NCI-H128 (cell line): ENCODE data around the gene WDR6.
A peak's percentile ranks its signal among the peaks of the same experiment; 100 is the strongest.

Experiments used
- DNase-seq: peaks from one replicate; lab custom pipeline; 2025; ENCODE audit not compliant: unreplicated experiment; lab: John Stamatoyannopoulos, UW

Gene WDR6

DNA sequence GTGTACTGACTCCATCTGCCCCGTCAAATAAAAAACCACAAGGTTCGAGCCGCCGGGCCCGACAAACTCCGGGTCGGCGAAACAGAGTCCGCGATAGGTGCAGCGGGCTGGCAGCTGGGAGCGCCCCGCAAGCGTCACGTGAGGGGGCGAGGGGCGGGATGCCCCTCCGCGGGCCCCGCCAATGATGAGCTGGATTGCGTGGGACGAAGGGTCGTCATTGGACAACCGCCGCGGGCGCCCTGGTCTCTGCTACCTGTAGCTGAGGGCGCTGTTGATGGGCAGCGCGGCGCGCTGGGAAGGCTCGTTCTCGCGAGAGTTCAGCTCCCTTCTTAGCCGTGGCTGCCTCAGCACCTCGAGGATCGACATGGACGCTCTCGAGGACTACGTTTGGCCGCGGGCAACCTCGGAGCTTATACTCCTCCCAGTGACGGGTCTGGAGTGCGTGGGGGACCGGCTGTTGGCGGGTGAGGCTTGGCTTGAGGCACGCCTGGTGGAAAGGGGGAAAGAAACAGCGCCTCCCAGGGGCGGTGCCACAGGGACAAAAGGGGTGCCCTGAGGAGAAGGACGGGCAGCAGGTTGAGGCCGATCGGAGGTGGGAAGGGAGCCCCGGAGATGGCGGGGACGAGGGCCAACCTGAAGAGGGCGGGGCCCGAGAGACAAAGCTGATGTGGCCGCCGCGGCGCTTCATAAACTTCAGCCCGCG lies at the start of gene WDR6:
Gene WDR6, plus strand, starts transcription at position 324 of the 703 bp plus-strand sequence. Its CDS starts 41 bp downstream, at position 365.
- DNase-seq = peak; percentile 96

DNA sequence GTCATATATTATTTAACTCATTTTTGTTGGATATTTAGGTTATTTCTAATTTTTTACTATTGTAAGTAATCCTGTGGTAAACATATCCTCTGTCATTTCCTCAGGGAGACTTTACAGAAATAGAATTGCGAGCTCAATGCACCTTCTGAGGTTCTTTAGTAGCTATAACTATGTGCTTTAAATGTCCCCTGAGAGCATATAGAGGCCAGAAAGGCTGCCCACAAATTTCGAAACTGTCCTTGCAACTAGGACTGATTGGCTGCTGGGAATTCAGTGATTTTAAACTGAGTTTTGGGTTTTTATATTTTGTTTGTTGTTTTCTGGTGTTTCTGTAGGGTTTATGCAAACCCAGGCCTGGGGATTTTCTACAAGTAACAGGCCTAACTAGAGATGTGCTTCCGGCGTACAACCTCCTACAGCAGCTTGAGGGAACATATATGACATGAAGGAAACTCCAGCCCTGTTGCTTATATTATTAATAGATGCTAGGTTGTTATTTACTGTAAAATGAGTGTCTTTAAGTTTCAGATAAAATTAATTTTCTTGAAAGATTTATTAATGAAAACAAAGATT lies 46.3 kb upstream of the WDR6 start:
- no peak for DNase-seq

GRCh38 chr3:48962340-48962739 lies 44.9 kb upstream of the WDR6 start:
- DNase-seq = no peak

DNA sequence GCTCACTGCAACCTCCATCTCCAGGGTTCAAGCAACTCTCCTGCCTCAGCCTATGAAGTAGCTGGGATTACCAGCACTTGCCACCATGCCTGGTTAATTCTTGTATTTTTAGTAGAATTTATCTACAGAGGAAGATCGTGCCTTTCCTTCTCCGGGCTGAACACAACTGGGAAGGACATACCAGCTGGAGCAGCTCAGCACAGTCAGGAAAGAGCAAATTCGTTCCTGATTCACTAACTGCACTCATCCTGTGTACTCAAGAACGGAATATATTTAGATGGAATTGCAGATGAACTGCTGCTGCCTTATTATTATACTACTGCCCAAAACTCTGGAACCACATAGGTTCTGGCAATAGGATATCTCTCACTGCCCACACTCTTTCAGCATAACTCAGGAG lies 44.3 kb upstream of the WDR6 start:
- no peak for DNase-seq

DNA sequence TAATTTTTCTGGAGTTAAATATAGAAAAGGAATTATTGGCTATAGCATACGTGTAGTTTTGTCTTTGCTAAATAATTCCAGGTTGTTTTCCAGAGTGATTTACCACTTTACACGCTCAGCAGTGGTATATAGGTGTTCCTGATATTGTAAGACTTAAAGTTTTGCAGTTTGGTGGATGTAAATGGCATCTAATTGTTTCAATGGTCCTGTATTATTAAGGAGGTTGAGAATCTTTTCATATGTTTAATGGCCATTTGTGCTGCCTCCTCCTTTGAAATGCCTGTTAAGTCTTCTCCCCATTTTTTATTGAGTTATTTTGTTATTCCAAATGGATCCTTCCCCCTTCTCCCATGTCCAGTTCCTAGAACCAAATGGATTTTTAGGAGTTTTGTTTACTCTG lies 43.6 kb upstream of the WDR6 start:
- DNase-seq = no peak

GRCh38 chr3:48966367-48966766 lies 40.8 kb upstream of the WDR6 start:
- no peak for DNase-seq

DNA sequence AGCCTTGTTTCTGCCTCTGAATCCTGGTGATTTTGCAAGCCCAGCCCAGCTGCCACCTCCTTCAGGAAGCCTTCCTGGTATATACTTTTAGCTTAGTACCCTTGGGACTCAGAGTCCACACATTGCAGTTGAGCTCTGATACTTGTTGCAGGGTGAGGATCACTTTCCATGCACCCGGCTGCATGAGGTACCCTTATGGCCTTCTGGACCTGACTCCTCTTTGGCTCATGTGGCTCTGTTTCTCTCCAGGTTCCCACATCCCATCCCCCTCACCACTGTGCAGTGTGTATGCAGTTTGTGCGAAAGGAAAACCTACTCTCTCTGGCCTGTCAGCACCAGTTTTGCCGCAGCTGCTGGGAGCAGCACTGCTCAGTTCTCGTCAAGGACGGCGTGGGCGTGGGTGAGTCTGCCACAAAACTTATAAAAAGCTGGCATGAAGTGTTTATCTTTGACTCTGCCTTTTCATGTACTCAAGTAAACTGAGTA lies 40.3 kb upstream of the WDR6 start:
- DNase-seq = no peak

DNA sequence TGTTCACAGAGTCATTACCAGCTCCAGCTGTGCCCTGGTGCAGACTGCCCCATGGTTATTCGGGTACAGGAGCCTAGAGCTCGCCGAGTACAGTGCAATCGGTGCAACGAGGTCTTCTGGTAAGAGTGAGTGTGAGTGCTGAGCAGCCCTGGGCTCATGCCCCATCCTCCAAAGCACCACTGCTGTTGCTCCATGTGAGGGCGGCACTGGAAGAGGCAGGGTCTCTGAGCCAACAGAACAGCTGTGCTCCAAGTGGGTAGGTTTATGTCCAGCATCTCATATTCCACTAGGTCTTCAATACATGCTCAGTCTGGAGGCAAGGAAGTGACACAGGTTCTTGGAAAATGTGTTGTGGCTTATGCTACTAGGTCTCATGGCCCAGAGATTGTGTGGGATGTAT lies 36.6 kb upstream of the WDR6 start:
- no peak for DNase-seq

- no peak for DNase-seq
These were observed 32.9 kb upstream of the WDR6 start for GRCh38 chr3:48974076-48974864.

GRCh38 chr3:48979451-48979850 lies 27.7 kb upstream of the WDR6 start:
- DNase-seq = no peak

DNA sequence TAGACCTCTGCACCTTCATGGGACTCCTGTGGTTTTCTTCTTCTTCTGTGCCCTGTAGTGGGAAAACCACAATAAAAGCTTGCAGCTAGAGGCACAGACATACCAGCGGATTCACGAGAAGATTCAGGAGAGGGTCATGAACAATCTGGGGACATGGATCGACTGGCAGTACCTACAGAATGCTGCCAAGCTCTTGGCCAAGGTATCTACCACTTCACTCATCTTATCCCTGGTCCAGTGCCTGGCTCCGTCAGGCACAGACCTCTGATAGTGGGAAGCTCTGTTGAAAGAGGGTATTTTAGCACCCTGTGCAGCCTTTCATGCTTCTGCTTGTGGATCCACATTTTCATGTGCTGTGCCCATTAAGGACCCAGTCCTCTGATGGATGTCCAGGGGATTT lies 26.9 kb upstream of the WDR6 start:
- no peak for DNase-seq

DNA sequence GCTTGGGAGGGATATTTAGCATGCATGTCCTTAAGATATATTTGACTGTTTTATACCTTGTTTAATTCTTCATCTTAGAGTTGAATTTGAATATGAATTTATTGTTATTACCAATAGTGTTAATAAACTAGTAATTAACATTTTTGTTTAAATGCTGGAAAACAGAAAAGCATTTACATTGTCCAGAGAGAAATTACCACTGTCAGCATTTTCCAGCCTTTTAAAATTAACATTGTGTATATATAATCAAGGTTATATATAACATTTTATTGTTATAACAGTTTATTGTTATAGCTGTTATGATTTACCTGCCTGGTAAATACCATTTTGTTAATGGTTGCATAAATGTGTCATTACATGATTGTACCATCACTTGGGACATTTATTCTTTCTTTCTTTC lies 25.2 kb upstream of the WDR6 start:
- DNase-seq = no peak

DNA sequence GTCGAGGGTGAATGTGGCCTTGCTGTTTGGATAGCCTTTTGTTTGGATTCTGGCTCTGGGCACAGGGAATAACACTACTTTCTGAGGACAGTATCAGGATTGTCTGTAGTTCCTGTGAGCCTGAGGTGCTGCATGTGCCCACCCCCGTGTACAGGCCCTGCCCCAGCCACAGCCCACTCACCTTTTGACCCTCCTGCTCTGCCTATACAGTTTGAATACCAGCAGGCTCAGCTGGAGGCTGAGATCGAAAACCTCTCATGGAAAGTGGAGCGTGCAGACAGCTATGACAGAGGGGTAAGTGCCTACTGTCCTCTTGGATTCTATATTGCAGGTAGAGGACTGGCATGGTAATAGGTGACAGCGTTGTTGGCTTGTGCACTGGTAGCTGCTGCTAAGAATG lies 24.5 kb upstream of the WDR6 start:
- no peak for DNase-seq

DNA sequence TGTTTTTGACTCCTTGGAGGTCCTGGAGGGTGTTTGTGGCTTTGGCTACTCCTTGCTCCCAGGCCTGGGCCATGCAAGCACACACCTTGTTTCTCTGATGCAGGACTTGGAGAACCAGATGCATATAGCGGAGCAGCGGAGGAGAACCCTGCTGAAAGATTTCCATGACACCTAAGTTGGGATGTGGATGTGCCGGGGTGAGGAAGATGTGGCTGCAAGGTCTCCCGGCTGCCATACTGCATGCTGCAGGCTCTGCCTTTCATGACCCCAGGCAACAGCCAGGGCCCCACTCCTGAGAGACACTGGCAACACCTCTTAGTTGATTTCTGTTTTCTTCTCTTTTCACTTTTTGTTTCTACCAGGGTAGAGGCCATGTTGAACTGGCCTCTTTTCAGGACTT lies 24.1 kb upstream of the WDR6 start:
- DNase-seq = no peak

DNA sequence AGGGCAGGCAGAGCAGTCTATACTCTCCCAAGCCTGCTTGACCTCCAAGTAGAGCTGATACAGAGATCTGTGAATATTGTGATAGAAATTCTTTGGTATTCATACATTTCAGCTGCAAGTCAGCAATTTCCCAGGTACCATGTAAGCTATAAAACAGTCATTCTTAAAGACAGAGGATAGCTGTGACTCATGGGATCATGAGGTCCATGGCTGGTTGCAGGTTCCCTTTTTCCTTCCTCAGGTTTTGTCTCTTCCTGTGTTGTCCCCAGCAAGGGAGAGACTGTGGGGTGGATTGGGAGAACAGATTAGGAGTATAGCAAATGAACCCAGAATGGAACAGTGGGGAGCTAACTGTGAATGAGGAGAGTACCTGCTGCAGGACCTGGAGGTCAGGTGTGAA lies 22.5 kb upstream of the WDR6 start:
- DNase-seq = no peak

- DNase-seq = no peak
These were observed 21.3 kb upstream of the WDR6 start for GRCh38 chr3:48985831-48986376.

GRCh38 chr3:48989126-48989795 lies 17.9 kb upstream of the WDR6 start:
- DNase-seq = no peak

- peak; percentile 19 for DNase-seq
These were observed 17.2 kb upstream of the WDR6 start, which contains the start of gene P4HTM for GRCh38 chr3:48989796-48990635. Gene P4HTM, plus strand, starts transcription at chr3:48990241. Its CDS starts 16 bp downstream, at chr3:48990257.

DNA sequence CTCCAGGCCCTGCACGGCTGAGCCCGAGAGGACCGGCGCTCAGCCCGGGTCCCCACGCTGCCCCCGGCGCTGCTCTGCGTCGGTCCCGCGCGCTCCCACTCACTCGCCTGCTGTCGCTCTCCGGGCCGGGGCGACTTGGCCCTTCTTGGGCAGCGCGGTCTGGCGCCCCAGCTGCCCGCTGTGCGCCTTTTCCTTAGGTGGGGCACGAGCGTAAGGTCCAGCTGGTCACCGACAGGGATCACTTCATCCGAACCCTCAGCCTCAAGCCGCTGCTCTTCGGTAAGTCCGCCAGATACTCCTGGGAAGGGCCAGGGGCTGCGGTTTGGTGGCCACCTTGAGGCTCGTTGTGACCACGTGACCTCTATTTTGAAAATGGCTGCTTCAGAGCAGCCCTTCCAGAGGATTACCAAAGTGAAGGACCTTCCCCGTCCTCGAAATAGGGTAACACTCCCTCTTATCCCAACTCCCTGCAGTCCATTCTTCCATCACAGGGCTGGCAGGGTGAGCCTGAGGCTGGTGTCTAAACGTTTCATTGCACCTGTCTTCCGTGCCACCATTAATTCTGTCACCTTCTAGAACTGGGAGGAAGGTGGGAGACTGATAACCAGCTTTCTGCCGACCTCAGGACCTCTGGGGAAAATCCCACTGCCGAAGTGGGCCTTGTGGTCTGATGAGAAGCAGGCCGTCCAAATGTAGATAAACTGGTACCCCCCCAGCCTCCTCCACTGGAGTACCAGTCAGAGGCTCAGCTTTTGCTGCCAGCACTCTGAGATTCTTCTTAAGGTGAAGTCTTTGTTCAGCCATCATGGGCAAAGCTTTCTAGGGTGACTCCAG lies 16.3 kb upstream of the WDR6 start:
- DNase-seq = no peak
